Inflammatory macrophage treated with lipopolysaccharide for 1 hour (primary cell): ENCODE results near the gene TMTC1.

Experiments
- DNase-seq, 2 donors: peaks; one replicate each; pipeline ENCODE4 v3.0.0-alpha.2; 2020 to 2022

TMTC1 gene

GRCh38 chr12:29706311-29706710 is 77.4 kb downstream of the TMTC1 start:
- DNase-seq = no peak

- DNase-seq = no peak
Observed at GRCh38 chr12:29703528-29703927, 80.2 kb downstream of the TMTC1 start.

- DNase-seq = peak; percentile 29 to 32
Observed at GRCh38 chr12:29702972-29703371, 80.8 kb downstream of the TMTC1 start.

- DNase-seq = no peak
Observed at GRCh38 chr12:29702222-29702621, 81.5 kb downstream of the TMTC1 start.

- DNase-seq = no peak
Observed at GRCh38 chr12:29700761-29701481, 82.8 kb downstream of the TMTC1 start.

GRCh38 chr12:29698756-29699155 is 85.0 kb downstream of the TMTC1 start:
- DNase-seq = no peak

- DNase-seq = no peak
Observed at GRCh38 chr12:29695800-29696199, 87.9 kb downstream of the TMTC1 start.

GRCh38 chr12:29695026-29695425 is 88.7 kb downstream of the TMTC1 start:
- DNase-seq = no peak

- DNase-seq = peak; percentile 35 to 47
Observed at GRCh38 chr12:29694002-29694401, 89.7 kb downstream of the TMTC1 start.

- no peak for DNase-seq
Observed at GRCh38 chr12:29692237-29692636, 91.5 kb downstream of the TMTC1 start.

GRCh38 chr12:29691161-29691854 is 92.4 kb downstream of the TMTC1 start:
- peak; percentile 86 to 88 for DNase-seq

- no peak for DNase-seq
Observed at GRCh38 chr12:29690728-29691127, 93.0 kb downstream of the TMTC1 start.

GRCh38 chr12:29688914-29689313 is 94.8 kb downstream of the TMTC1 start:
- no peak for DNase-seq

GRCh38 chr12:29682088-29682487 is 101.7 kb downstream of the TMTC1 start:
- DNase-seq = peak; percentile 28 to 42

- peak in 1 of 2 donors; percentile 20 for DNase-seq
Observed at GRCh38 chr12:29681370-29681769, 102.4 kb downstream of the TMTC1 start.

- DNase-seq = no peak
Observed at GRCh38 chr12:29676676-29677075, 107.1 kb downstream of the TMTC1 start.

- DNase-seq = no peak
Observed at GRCh38 chr12:29674463-29674862, 109.3 kb downstream of the TMTC1 start.

- DNase-seq = no peak
Observed at GRCh38 chr12:29673346-29673745, 110.4 kb downstream of the TMTC1 start.

- DNase-seq = no peak
Observed at GRCh38 chr12:29672580-29672979, 111.2 kb downstream of the TMTC1 start.

GRCh38 chr12:29671742-29672141 is 112.0 kb downstream of the TMTC1 start:
- DNase-seq = no peak

GRCh38 chr12:29667011-29667410 is 116.7 kb downstream of the TMTC1 start:
- DNase-seq = no peak

GRCh38 chr12:29665107-29665506 is 118.6 kb downstream of the TMTC1 start:
- no peak for DNase-seq

- DNase-seq = no peak
Observed at GRCh38 chr12:29662734-29663323, 120.9 kb downstream of the TMTC1 start.

GRCh38 chr12:29660847-29661246 is 122.9 kb downstream of the TMTC1 start:
- DNase-seq = no peak
